ENCODE data around the gene NDUFS6.

DNA sequence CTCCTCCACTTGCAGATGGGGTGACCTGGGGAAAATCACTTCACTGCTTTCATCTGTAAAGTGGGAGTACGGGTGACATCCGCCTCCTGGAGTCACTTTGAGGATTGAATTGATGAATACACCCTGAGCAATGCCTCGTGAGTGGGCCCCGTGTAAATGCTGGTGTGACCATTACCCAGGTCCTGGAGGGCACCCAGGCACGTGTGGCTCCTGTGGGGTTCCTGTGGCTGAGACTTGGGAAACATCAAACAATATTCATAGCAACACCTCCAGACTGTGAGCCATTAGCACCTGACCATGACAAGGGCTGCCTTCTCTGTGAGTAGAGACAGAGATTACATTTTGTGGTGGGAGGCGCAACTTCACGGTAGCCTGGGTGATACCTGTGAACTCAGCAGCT is 13.0 kb upstream of the NDUFS6 start:
- TF ChIP-seq, protein P1, sequence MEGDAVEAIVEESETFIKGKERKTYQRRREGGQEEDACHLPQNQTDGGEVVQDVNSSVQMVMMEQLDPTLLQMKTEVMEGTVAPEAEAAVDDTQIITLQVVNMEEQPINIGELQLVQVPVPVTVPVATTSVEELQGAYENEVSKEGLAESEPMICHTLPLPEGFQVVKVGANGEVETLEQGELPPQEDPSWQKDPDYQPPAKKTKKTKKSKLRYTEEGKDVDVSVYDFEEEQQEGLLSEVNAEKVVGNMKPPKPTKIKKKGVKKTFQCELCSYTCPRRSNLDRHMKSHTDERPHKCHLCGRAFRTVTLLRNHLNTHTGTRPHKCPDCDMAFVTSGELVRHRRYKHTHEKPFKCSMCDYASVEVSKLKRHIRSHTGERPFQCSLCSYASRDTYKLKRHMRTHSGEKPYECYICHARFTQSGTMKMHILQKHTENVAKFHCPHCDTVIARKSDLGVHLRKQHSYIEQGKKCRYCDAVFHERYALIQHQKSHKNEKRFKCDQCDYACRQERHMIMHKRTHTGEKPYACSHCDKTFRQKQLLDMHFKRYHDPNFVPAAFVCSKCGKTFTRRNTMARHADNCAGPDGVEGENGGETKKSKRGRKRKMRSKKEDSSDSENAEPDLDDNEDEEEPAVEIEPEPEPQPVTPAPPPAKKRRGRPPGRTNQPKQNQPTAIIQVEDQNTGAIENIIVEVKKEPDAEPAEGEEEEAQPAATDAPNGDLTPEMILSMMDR (IDR thresholded peaks at IDR 0.05) = no peak
- TF ChIP-seq POLR2A (IDR thresholded peaks at IDR 0.05) = no peak

All from body of pancreas (tissue), 4 donors.